Right lung (tissue), 5 donors: ENCODE measurements around the gene PCDH12. TPM values are rescaled to one million over a fixed set of nuclear protein-coding genes. Genes with fewer than 3 reads are reported as not detected.

Experiments
- DNase-seq, 2 donors: peaks; one replicate each; pipeline ENCODE4 v3.0.0-alpha.2; 2013
- polyA plus RNA-seq, 5 donors: library from polyadenylated mRNA; unstranded; fragments of 120-200 nt; gene quantifications; one replicate each; pipeline versions ENCODE4 v1.2.1 to v1.2.3, GENCODE V29; 2013; ENCODE audit warnings: inconsistent platforms in 1 of 5, low replicate concordance in 1 of 5; ENCODE audit not compliant: insufficient read length in 5 of 5, insufficient read depth in 1 of 5

The PCDH12 gene
- polyA plus RNA-seq, 5 donors = 33.0 to 41.9 (median 35.7) TPM

DNA sequence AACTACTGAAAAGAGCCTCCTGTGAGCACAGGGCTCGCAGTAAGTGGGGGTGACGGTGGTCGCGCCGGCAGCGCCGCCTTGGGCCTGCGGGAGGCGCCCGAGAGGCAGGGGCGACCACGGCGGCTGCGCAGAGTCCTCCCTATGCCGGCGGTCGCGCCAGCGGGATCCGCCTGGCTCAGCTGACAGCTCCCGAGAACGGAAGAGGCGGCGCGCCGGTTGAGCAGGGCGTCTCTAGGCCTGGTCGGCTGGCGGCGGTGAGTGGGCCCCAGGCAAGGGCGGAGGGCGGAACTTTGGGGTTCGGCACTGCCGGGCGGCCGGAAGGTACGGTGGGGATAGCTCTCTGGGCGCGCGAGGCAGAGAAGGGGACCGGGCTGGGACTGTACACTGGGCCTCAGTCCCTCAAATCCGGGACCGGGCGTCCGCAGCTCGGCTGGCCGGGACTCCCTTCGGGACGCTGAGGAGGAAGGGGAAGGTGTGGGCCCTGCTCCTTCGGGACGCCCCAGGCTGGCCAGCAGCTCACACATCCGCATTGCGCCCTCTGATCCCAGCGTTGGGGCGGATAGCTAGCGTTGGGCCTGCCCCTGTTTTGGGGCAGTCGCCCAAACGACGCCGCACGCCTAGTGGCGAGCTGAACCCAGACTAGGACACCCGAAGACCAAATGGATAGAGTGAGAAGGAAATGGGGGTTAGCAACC is 11.1 kb upstream of the PCDH12 start, which contains the start of gene RNF14:
Gene RNF14 (plus strand): TSS at position 192 of the 695 bp plus-strand sequence. CDS start 4,484 bp downstream, outside the sequence.
- DNase-seq = peak; percentile 90 to 92

DNA sequence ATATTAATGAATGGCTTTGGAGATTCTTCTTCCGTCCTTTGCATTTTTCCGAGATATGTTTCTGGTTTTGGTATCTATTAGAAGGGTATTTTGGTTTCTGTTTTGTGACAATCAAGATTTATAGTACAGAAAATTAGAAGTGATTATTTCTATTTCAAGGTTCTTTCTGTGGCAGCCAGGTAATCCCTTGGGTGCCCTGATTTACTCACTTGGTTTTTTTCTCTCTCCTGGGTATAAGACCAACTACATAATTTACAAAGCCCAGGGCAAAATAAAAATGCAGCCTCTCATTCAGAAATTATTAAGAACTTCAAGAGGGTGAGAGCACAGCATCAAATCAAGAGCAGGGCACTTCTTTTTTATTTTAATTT is 8.9 kb upstream of the PCDH12 start:
- DNase-seq = no peak

DNA sequence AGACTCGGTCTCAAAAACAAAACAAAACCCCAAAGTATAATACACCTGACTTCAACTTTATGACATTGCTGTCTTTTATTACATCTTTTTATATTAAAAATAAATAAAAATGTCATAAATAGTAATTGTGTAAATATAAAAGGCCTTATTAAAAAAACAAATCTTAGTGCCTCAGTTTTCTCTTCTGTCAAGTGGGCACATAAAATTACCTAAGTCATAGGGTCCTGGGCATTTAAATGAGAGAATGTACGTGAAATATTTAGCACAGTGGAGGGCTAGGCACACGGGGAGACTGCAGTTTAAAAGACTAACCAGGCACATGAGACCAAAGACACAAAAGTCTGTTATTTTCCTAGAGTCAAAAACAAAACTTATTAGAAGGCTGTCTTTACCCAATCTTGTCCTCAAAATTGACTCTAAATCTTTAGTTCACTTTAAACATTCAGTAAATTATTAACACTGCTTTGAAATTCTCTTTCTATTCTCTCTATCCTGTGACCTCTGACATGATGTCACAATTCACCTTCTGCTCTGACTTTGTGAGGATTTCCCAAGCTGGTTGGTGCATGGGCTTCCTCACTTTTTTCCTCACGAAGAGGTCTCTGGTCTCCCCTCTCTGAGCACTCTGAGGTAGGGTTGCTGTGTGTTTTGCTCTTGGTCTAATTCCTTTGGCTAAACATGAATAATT is 8.4 kb upstream of the PCDH12 start:
- DNase-seq = no peak

DNA sequence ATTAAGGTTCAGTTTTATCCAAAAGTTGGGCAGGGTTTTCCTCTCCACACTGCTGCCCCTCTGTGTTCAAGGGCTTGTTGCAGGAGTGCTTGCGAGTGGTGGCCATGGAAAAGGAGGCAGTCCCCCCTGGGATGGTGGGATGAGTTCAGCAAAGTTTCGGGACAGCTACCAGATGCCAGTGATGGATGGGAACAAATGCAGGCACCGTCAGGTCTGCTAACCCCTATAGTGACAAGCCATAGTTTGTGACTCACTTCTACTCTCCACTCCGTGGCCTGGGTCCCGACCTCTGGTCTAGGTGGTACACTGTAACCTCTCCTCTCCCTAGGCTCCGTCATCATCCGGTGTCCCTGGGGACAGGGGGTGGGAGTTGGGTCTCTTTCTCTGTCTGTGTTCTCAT is 7.1 kb upstream of the PCDH12 start:
- no peak for DNase-seq

DNA sequence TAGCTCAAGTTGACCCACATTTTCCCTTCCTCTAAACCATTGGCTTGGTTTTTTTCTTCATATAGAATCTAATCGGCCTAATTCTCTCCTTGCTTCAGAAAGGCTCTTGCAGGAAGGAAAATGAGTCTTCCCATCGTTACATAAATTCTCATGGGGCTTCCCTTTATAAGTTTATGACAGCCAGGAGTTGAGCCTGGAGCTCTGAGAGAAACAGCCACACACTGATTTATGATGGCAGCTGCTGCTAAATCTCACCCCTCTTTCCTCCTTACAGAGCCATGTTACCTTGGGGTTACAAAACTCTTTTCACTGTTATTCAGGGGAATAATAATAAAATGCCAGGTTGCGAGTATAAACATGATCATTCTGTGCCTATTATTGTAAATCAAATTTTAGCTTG is 5.7 kb upstream of the PCDH12 start:
- no peak for DNase-seq

DNA sequence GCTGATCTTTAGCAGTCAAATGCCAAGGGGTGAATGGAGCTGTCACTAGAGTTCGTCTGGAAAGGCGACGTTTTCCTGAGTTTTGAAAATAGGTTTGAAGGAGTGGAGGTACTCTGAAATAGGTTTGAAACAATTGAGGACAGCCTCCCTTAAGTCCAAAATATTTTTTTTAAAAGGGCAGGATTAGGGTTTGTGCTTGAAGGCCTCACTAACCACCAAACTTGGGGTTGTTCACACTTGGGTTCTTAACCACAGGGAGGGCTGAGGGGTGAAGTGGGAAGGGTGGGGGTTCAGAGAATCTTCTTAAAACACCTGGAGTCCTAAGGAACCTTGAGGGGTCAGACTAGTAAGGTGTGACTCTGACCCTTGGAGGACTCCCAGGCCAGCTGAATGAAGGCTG is 3.5 kb upstream of the PCDH12 start:
- DNase-seq = no peak

DNA sequence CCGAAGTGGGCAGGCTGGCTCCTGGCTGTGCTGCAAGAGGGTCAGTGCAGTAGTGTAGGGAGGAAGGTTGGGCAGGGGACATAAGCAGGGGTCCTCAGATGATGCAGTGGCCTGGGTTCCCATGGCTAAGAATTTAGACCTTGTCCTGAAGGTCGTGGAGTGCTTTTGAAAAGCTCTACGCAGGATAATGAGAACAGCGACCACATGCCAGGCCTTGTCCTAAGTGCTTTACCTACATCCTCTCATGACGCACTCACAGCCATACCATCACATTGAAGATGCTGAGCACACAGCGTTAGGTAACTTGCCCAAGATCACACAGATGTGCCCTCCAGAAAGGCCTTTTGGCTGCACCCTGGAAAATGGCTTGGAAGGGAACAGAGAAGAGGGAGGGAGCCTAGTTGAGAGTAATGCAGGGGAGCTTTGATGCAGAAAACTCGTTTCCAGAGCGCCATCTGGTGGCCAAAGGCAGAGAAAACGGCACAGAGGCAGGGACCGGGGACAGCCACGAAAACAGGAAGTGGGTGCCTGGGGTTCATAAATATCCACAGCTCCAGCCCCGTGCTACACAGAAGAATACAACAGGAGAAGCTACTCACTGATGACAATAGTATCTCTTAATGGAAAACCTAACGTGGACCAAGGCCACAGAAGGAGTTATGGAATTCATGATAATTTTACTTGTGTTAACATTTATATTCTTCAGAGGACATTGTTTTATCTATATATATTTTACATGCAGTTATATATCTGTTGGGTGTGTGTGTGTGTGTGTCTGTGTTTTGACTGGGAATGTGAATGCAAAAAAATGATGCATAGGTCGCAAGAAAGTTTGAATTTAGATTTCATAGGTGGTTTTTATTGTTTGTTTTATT is 2.7 kb upstream of the PCDH12 start:
- DNase-seq = peak; percentile 76 to 89

DNA sequence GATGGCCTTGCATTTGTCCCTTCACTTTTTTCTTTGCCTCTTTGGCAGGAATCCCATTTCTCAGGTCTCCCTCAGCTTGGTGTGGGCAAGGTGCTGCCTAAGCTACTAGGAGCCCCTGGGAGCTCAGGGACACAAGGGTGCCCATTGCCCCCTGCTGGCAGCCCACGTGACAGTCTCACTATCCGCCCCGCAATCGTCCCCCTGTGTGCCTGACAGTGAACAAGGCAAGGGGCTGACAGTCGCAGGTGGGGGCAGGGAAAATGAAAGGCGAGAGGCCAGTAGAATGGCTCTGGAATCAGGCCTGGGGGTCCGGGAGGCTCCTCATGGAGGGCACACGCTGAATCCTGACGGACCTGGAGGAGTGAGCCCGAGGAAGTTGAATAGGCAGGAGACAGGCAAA is 2.0 kb upstream of the PCDH12 start:
- DNase-seq = no peak

DNA sequence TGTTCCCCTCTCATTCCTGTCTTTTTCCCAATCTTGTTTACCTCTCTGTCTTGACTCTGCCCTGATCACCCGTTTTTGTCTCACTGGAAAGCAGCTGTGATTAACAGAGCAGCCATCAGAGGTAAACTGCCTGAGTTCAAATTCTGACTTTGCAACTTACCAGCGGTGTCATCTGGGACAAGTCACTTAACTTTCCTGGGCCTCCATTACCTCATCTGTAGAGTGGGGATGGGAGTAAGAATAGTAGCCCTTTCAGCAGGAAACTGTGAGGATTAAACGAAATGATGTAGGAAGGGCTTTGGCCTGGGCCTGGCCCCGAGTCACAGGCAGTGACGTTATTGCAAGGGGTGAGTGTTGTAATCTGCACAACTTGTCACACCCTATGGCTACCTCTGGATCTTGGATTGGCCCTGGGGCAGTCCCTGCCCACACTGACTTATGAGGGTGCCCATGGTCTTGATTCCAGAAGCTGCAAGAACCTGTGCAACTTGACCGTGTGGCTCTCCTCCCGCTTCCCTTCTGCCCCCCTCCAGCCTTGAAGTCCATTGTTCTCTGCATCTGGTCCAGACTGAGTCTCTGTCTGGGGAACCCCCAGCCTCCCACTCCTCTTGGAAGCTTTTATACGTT is 657 bp upstream of the PCDH12 start:
- DNase-seq = no peak

DNA sequence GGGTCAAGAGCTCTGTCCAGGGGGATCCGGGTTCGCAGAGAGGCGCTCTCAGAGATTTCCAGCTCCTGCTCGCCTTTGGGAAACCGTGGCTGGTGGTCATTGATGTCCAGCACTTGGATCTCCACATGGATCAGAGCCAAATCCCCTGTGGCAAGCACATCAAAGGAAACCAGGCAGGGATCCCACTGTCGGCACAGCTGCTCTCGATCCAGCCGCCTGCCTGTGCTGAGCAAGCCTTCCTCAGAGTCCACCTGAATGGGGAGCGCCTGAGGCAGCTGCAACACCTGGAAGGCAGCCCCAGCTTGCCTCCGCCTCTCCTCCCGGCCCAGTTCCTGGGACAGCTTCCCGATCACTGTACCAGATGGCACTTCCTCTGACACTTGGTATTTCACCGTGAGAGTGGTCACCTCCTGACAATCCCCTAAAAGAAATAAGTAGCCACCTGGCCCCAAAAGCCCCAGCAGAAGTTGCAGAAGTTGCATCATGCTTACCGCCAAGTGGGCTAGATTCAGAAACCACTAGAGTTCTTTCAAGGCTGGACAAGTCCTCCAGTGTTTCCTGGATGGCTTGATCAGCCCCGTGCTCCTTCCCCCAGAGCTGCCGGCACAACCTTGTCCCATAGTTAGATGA is 520 bp downstream of the PCDH12 start:
- DNase-seq = no peak

DNA sequence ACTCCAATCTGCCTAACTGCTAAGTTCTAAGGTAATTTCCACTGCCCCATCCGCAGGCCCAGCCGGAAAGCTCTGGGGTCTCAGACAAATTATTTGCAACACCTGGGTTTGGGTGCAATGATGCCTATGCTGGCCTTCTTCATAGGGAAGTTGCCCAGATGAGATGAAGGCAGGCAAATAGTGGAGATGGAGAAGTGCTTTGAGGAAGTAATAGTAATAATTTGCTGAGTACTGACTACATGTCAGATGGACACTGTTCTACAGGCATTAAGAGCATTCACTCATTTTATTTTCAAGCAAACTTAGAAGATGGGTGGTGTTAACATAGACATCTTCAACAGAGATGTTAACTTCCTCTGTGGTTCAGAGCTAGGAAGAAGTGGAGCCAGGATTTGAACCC is 3.8 kb downstream of the PCDH12 start:
- no peak for DNase-seq

DNA sequence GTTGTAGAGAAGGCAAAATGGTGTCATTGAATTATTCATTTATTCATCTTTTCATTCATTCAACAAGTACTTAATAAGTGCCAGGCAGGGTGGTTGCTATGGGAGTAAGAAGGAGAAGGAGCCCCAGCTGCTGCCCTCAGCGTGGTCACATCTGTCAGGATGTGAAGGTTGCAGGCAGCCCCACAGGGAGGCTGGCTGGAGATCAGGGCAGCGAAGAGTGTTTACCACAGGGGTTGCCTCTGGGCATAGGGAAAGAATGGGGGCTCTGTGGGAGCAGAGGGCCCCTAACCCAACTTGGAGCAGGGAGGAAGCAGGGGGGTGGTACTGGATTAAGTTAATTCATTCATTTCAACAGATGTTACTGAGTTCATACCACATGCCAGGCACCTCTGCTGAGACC is 6.0 kb downstream of the PCDH12 start:
- DNase-seq = no peak

DNA sequence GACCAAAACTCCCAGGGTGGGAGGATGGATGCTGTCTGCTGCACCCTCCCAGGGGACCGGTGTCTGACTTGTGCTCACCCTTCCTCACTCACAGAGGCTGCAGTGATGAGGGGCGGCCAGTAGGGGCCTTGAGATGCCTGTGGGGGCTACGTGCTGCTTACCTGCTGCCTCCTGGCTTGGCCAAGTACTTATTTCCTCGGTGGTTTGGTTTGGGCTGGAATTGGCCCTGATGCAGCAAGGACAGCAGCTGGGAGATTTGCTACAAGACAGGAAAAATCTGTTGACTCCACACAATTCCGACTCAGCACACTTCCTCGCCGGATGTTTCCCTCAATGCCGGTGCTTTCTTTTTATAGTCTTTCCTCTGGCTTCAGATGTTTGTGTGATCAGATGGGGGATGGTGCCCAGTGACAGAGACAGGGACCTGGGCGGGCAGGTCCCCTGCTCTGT is 6.6 kb downstream of the PCDH12 start:
- peak; percentile 35 to 46 for DNase-seq

DNA sequence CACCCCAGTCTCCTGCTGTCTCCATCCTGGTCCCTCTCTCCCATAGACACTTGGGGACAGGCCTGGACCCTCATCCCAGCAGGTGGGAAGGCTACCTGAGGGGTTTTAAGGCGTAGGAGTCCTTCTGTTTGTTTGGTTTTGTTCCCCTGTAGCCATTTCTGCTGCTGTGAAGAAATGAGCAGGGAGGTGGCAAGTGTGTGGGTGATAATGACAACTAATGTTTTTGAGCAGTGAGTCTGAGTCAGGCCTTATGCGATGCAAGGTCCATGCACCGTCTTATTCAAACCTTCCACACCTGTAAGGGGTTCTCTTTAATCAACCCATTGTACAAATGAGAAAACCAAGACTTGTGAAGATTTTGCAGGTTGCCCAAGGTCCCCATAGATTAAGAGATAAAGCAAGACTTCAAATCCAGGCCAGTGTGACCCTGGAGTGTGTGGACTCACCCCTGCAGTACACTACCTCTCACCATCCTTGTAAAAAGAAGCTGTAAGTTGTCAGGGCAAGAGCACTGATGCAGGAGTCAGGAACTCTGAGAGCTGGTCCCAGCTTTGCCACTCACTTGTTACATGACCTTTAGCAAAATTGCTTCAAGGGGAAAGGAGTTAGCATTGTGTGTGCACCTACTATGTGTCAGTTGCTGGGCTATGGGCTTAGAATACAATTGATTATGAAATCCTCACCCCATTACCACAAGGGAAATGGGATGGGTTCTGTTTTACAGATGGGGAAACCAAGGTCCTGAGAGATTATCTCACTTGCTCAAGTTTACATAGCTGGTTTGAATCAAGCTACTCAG is 7.6 kb downstream of the PCDH12 start:
- no peak for DNase-seq

DNA sequence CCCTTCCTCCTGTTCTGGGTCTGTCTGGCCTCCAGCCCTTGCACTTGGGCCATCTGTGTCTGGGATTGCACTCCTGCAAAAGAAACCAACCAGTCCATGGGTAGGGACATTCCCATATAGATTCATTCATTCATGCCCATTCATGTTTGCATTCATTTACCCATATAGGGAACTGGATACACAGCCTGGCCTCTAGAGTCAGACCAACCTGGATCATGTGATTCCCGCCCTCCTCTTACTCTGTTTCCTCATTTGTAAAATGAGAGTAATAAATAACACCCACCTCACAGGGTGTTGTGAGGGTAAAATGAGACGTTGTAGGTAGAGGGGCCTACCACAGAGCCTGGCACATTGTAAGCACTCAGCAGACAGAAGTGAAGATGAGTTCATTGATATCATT is 8.5 kb downstream of the PCDH12 start:
- DNase-seq = no peak

DNA sequence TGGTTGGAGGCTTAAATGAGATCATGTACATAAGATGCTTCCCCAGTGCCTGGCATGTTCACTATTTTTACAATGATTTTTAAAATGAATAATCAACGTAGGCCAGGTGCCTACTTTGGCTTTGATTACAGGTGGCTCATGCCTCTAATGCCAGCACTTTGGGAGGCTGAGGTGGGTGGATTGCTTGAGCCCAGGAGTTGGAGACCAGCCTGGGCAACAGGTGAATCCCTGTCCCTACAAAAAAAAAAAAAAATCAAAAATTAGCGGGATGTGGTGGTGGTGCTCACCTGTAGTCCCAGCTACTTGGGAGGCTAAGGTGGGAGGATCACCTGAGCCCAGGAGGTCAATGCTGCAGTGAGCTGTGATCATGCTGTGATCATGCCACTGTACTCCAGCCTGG is 9.2 kb downstream of the PCDH12 start:
- no peak for DNase-seq

DNA sequence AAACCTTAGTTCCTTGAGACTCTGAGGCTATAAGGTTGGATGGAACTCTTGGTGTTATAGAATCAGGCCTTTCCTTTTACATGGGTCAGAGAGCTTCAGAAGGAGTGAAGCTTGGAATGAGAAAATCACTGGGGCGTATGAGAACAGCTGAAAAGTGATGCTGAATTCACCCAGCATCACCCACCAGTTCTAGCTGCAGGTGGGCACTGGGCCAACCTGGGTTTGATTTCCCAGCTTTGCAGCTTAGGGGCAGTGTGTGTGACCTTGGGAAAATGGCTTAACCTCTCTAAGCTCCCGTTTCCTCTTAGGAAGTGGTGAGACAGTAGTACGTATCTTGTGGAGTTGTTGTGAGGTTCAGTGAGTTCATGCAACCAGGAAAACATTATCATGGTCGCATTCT is 10.7 kb downstream of the PCDH12 start:
- no peak for DNase-seq

DNA sequence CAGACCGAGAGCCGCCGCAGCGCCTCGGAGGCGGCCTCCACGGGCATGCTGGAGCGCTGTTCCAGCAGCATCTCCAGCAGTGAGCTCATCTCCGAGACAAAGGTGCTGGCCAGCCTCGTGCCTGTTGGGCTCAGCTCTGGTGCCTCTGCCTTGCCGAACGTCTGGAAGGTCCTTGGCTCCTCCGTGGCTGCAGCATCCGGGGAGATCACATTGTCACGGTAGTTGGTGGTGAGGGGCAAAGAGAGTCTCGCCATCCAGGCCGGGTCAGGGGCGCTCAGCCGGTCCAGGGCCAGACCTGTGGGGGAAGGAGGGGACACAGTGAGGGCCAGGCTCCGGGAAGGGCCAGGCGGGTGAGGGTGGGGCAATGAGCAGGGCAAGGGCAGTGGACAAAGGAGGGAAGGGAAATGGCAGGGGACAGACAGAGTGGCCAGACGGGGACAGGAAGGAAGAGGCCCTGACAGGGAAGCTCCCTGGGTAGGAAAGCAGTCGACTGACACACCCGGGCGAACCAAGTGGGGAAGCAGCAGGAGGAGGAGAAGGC is 12.4 kb downstream of the PCDH12 start:
- no peak for DNase-seq

DNA sequence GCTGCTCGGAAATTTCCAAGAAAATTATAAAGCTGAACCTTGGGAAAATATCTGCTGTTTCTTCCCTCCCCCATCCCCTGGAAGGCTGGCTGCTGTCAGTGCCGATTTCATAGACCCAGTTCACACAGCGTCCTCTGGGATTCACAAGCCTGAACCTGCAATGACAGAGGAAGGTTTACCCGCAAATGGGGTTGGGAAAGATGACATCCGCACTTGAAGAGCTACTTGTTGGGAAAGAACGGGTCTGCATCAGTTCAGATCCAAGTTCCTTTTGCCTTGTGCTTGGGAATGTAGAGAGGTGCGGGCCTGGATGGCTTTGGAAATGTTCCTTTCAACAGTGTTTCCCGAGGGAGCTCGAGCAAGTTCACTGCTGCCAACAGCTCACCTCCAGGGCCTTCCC is 13.9 kb downstream of the PCDH12 start:
- no peak for DNase-seq

DNA sequence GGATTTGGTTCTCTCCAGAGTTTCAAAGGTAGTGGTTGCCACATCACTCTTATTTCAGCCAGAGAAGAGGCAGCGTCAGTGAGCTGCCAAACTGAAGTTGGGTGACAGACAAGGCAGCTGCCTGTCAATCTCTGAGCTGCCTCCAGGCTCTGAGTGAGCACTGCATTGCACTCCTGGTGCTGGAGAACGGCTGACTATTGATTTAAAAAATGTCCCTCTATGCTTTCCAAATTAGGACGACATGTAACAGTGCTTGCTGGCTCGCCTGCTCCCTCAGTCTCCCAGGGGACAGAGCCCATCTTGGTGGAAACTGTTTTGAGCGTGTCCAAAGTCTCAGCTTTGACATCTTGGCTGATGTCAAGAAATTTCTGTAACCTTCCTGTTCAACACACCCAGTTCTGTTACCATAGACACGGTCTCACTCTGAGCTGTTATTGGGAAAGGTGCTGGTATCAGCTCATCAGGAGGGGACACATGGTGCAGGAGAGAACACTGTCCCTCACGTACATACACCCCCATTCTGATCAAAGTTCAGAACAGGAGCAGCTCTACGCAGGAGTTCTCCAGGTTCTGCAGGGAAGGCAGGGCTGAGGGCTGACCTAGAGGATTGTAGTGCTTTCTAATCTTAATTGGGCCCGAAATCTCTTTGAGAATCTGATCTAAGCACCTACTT is 15.7 kb downstream of the PCDH12 start:
- DNase-seq = no peak
